A549 (cell line): Measurements from ENCODE around the gene SPINK13. TPM values are rescaled to one million over a fixed set of nuclear protein-coding genes. Genes with fewer than 3 reads are reported as not detected.

ENCODE experiments used
- ATAC-seq, 2 experiments: fragments of 200-7000 bp in 1 of 2; fragments of >200 bp in 1 of 2; cut with Nextera tagmentation in 1 of 2; cut with Tn5 transposase in 1 of 2; 3 replicates each; pipeline versions ENCODE4 v1.8.0 to v1.9.1; 2018 to 2020; ENCODE audit warnings: mild to moderate bottlenecking in 1 of 2, moderate library complexity in 1 of 2
- CTCF ChIA-PET: fragments of 300-600 bp; sonication (Branson Sonifier 250); formaldehyde crosslinking; extraction: SDS; loops from one replicate; lab custom pipeline; 2021; ENCODE audit warnings: antibody characterized with exemption, inconsistent platforms; lab: Yijun Ruan, JAX
- POLR2A ChIA-PET: fragments of 350-600 bp; formaldehyde crosslinking; extraction: SDS; loops from one replicate; lab custom pipeline; 2021; ENCODE audit warnings: antibody characterized with exemption, inconsistent platforms; lab: Yijun Ruan, JAX
- DNase-seq, 2 experiments: peaks; one replicate each; pipeline versions ENCODE4 v3.0.0 to v3.0.0-alpha.2; 2011 to 2016; ENCODE audit warnings: low read depth in 1 of 2, low spot score in 1 of 2
- FAIRE-seq: peaks from 2 replicates; lab custom pipeline; 2011; peaks lifted over from hg19 to GRCh38; lab: Jason Lieb, UNC
- H3K27ac ChIP-seq, 2 experiments: fragments of >200 bp; sonication (Bioruptor Twin); formaldehyde crosslinking; 3 replicates each; pipeline ENCODE4 v1.5.1; 2016 to 2017
- H3K4me1 ChIP-seq: fragments of >200 bp; sonication (Bioruptor Twin); formaldehyde crosslinking; 3 replicates; pipeline ENCODE4 v1.6.1; 2016
- H3K4me2 ChIP-seq: fragments of >200 bp; sonication (Bioruptor Twin); formaldehyde crosslinking; 3 replicates; pipeline ENCODE4 v1.6.1; 2016
- H3K4me3 ChIP-seq: fragments of >200 bp; sonication (Bioruptor Twin); formaldehyde crosslinking; 3 replicates; pipeline ENCODE4 v1.5.1; 2016
- H3K9me3 ChIP-seq: fragments of >200 bp; sonication (Bioruptor Twin); formaldehyde crosslinking; 3 replicates; pipeline ENCODE4 v1.6.1; 2016
- CBX8 ChIP-seq: fragments of 200-600 bp; sonication (generic); IDR thresholded peaks from 2 replicates; pipeline ENCODE4 v1.6.1; 2016
- CHD2 ChIP-seq: fragments of 150-350 bp; IDR thresholded peaks from 2 replicates; pipeline ENCODE4 v1.6.1; 2014; ENCODE audit warnings: low read length; ENCODE audit not compliant: partially characterized antibody
- CTCF ChIP-seq: fragments of >200 bp; sonication (Bioruptor Twin); formaldehyde crosslinking; IDR thresholded peaks from 3 replicates; pipeline ENCODE4 v1.5.1; 2016
- E2F6 ChIP-seq: IDR thresholded peaks from 2 replicates; pipeline ENCODE4 v1.6.1; 2012; ENCODE audit warnings: low read depth, borderline replicate concordance
- ELK1 ChIP-seq: fragments of 150-350 bp; IDR thresholded peaks from 2 replicates; pipeline ENCODE4 v1.6.1; 2014; ENCODE audit warnings: low read depth, mild to moderate bottlenecking, low read length
- EP300 ChIP-seq, 2 experiments: fragments of >200 bp; sonication (Bioruptor Twin); formaldehyde crosslinking; IDR thresholded peaks; 2 replicates in 1 of 2; 3 replicates in 1 of 2; pipeline ENCODE4 v1.6.1; 2016 to 2017
- ESRRA ChIP-seq: fragments of 150-350 bp; IDR thresholded peaks from 2 replicates; pipeline ENCODE4 v1.6.1; 2014; ENCODE audit warnings: mild to moderate bottlenecking, low read length, borderline replicate concordance
- FOSL2 ChIP-seq, 2 experiments: fragments of 450-650 bp in 1 of 2; fragments of >200 bp in 1 of 2; sonication (Bioruptor Twin) in 1 of 2; formaldehyde crosslinking; IDR thresholded peaks; 2 replicates each; pipeline versions ENCODE4 v1.5.0 to v1.6.1; 2016 to 2020; ENCODE audit warnings: mild to moderate bottlenecking in 1 of 2, moderate library complexity in 1 of 2
- HDAC2 ChIP-seq: fragments of 200-600 bp; sonication (generic); IDR thresholded peaks from 2 replicates; pipeline ENCODE4 v1.6.1; 2016
- HEYL ChIP-seq: fragments of 250-450 bp; sonication (Bioruptor Pico); IDR thresholded peaks from 2 replicates; pipeline ENCODE4 v1.8.0; 2021; ENCODE audit warnings: mild to moderate bottlenecking, moderate library complexity
- HOXA7 ChIP-seq: fragments of 250-450 bp; sonication (Bioruptor Pico); IDR thresholded peaks from 2 replicates; pipeline ENCODE4 v1.5.0; 2020; ENCODE audit warnings: mild to moderate bottlenecking, moderate library complexity
- HOXB13 ChIP-seq: fragments of 250-450 bp; sonication (Bioruptor Pico); IDR thresholded peaks from 2 replicates; pipeline ENCODE4 v1.5.0; 2020; ENCODE audit warnings: low read depth, mild to moderate bottlenecking, moderate library complexity
- JUN ChIP-seq, 2 experiments: fragments of >200 bp; sonication (Bioruptor Twin); formaldehyde crosslinking; IDR thresholded peaks; 2 replicates in 1 of 2; 3 replicates in 1 of 2; pipeline ENCODE4 v1.6.1; 2016 to 2017
- KDM1A ChIP-seq: fragments of 200-600 bp; sonication (generic); IDR thresholded peaks from 2 replicates; pipeline ENCODE4 v1.6.1; 2016; ENCODE audit warnings: low read depth, mild to moderate bottlenecking
- KDM5A ChIP-seq: fragments of 200-600 bp; sonication (generic); IDR thresholded peaks from 2 replicates; pipeline ENCODE4 v1.6.1; 2016; ENCODE audit warnings: antibody characterized with exemption, mild to moderate bottlenecking
- MAFK ChIP-seq: fragments of 450-650 bp; IDR thresholded peaks from 2 replicates; pipeline ENCODE4 v1.6.1; 2014; ENCODE audit not compliant: partially characterized antibody
- MAZ ChIP-seq: fragments of 150-350 bp; IDR thresholded peaks from 2 replicates; pipeline ENCODE4 v1.6.1; 2014; ENCODE audit warnings: antibody characterized with exemption, low read depth, low read length, borderline replicate concordance
- NFE2L2 ChIP-seq: fragments of 150-350 bp; conservative IDR thresholded peaks from 2 replicates; pipeline ENCODE4 v1.6.1; 2014; ENCODE audit warnings: low read length
- POLR2AphosphoS2 ChIP-seq: conservative IDR thresholded peaks from 2 replicates; pipeline ENCODE4 v1.6.1; 2012; ENCODE audit warnings: low read length, improper control_type of control experiment, inconsistent platforms
- RARB ChIP-seq: fragments of 250-450 bp; sonication (Bioruptor Pico); IDR thresholded peaks from 2 replicates; pipeline ENCODE4 v1.8.0; 2021; ENCODE audit warnings: mild to moderate bottlenecking, moderate library complexity
- RCOR1 ChIP-seq: fragments of 150-350 bp; IDR thresholded peaks from 2 replicates; pipeline ENCODE4 v1.6.1; 2014; ENCODE audit warnings: antibody characterized with exemption, low read length, low read depth
- RNF2 ChIP-seq: fragments of 200-600 bp; sonication (generic); IDR thresholded peaks from 2 replicates; pipeline ENCODE4 v1.6.1; 2016; ENCODE audit warnings: low read depth, mild to moderate bottlenecking, antibody characterized with exemption, moderate library complexity, borderline replicate concordance
- SMC3 ChIP-seq: fragments of >200 bp; sonication (Bioruptor Twin); formaldehyde crosslinking; IDR thresholded peaks from 3 replicates; pipeline ENCODE4 v1.6.1; 2018; ENCODE audit warnings: inconsistent platforms
- TFCP2L1 ChIP-seq: fragments of 250-450 bp; sonication (Bioruptor Pico); IDR thresholded peaks from 2 replicates; pipeline ENCODE4 v1.5.0; 2021; ENCODE audit warnings: mild to moderate bottlenecking
- TP53 ChIP-seq: fragments of 250-450 bp; sonication (Bioruptor Pico); IDR thresholded peaks from 2 replicates; pipeline ENCODE4 v1.5.0; 2021; ENCODE audit warnings: mild to moderate bottlenecking, moderate library complexity
- USF2 ChIP-seq: fragments of 450-650 bp; IDR thresholded peaks from 2 replicates; pipeline ENCODE4 v1.6.1; 2014; ENCODE audit warnings: antibody characterized with exemption
- ZNF302 ChIP-seq: fragments of 250-450 bp; sonication (Bioruptor Pico); IDR thresholded peaks from 2 replicates; pipeline ENCODE4 v1.9.0; 2021; ENCODE audit warnings: inconsistent platforms, mild to moderate bottlenecking, moderate library complexity
- WGBS: methylation state at CpG from one replicate; pipeline ENCODE4 v1.1.6; 2017; ENCODE audit errors: missing lambda C conversion rate; 5-methylcytosine and 5-hydroxymethylcytosine counted together
- polyA plus RNA-seq, 4 experiments: library from polyadenylated mRNA; depleted of rRNA in 3 of 4; stranded (reverse); fragments of >200 nt; fragmentation: RNase III in 1 of 4; extraction: RNeasy Plus Mini Kit Qiagen cat#74134 plus additional on column Dnase treatment in 1 of 4; gene quantifications; 2 replicates in 3 of 4; 3 replicates in 1 of 4; pipeline ENCODE4 v1.2.3, GENCODE V29; 2011 to 2017

The SPINK13 gene
- polyA plus RNA-seq, 2 of the 4 experiments (the other 2 are of a cell fraction), result 0.13 TPM; not detected in 1

GRCh38 chr5:148229840-148230239 is 38.8 kb upstream of the SPINK13 start (continued):
- TF ChIP-seq E2F6 (no peak), TP53 (no peak), TFCP2L1 (CRISPR knock-in tag) (no peak), CTCF (no peak), EP300 (IDR thresholded peaks at IDR 0.05) (no peak), RCOR1 (no peak), KDM1A (no peak)

- no peak for TF ChIP-seq MAZ
- TF ChIP-seq NFE2L2, result no peak
- TF ChIP-seq KDM1A, result no peak
- TF ChIP-seq SMC3, result no peak
- ChIA-PET POLR2A (no interaction called here), CTCF (interaction anchor here (0.6 kb wide), 1 partner anchor 911 kb away, joined by 3 read pairs; no protein-coding TSS in a partner anchor)
- ATAC-seq (no peak), FAIRE-seq (no peak), DNase-seq (no peak)
- Histone ChIP-seq H3K9me3 (no peaks in the 10 kb centered on the region), H3K4me1 (no peaks in the 10 kb centered on the region), H3K4me2 (no peak overlapping the region), H3K27ac (no peak overlapping the region), H3K4me3 (no peak overlapping the region)
- WGBS, result 36% methylated on average over 7 of the region's 7 CpGs
Observed at GRCh38 chr5:148230240-148230639, 38.4 kb upstream of the SPINK13 start.

- POLR2A ChIA-PET, result no interaction called here
- CTCF ChIA-PET, result no interaction called here
Observed at GRCh38 chr5:148237785-148238417, 30.7 kb upstream of the SPINK13 start.

More at GRCh38 chr5:148237785-148238417, 30.7 kb upstream of the SPINK13 start:
- WGBS, result 2% methylated on average over 4 of the region's 4 CpGs
- TF ChIP-seq ESRRA (no peak), FOSL2 (IDR thresholded peaks at IDR 0.05) (no peak), FOSL2 (CRISPR knock-in tag; IDR thresholded peaks at IDR 0.05) (no peak), CHD2 (no peak), TFCP2L1 (CRISPR knock-in tag) (no peak), USF2 (no peak), JUN (IDR thresholded peaks at IDR 0.05) (no peak), ELK1 (no peak), HOXA7 (CRISPR knock-in tag) (no peak), MAFK (no peak), RARB (CRISPR knock-in tag) (no peak), RNF2 (no peak), EP300 (IDR thresholded peaks at IDR 0.05) (no peak), ZNF302 (CRISPR knock-in tag) (no peak), KDM1A (no peak), HEYL (CRISPR knock-in tag) (no peak), POLR2AphosphoS2 (no peak), KDM5A (no peak), HOXB13 (no peak), CBX8 (no peak), HDAC2 (no peak)
- Histone ChIP-seq H3K9me3 (no peaks in the 10 kb centered on the region), H3K4me2 (no peak overlapping the region), H3K4me3 (no peak overlapping the region), H3K4me1 (no peaks in the 10 kb centered on the region), H3K27ac (no peak overlapping the region)
- FAIRE-seq (peak; percentile 56), DNase-seq (peak in 1 of 2 experiments; percentile 20), ATAC-seq (no peak)
